ENCODE data around the gene ZSWIM8.

- TF ChIP-seq ZNF626 (tag by site-specific recombination; IDR thresholded peaks at IDR 0.05) = no peak
- no peak for TF ChIP-seq SCRT2 (tag by site-specific recombination; IDR thresholded peaks at IDR 0.05)
- no peak for TF ChIP-seq ZBTB11 (tag by site-specific recombination; conservative IDR thresholded peaks at IDR 0.05; ENCODE audit: low read depth)
- TF ChIP-seq ZNF544 (tag by site-specific recombination; IDR thresholded peaks at IDR 0.05) = no peak
- no peak for TF ChIP-seq ZNF660 (tag by site-specific recombination; IDR thresholded peaks at IDR 0.05)
- TF ChIP-seq CTCF (tag by site-specific recombination; IDR thresholded peaks at IDR 0.05) = no peak
- no peak for TF ChIP-seq ZNF513 (tag by site-specific recombination; IDR thresholded peaks at IDR 0.05)
- no peak for TF ChIP-seq KLF8 (tag by site-specific recombination; IDR thresholded peaks at IDR 0.05)
- TF ChIP-seq ZNF140 (tag by site-specific recombination; IDR thresholded peaks at IDR 0.05) = no peak
- TF ChIP-seq ZNF426 (tag by site-specific recombination; IDR thresholded peaks at IDR 0.05) = no peak
Observed at GRCh38 chr10:73808021-73808815, 22.8 kb downstream of the ZSWIM8 start.

Measured in HEK293 (cell line).